Measurements from ENCODE around the gene EXOSC10.
"Not testable (repeated sequence)": the region's sequence is repeated elsewhere in the genome, so short reads cannot be mapped to it uniquely, and the experiment has no call there.

The EXOSC10 gene

DNA sequence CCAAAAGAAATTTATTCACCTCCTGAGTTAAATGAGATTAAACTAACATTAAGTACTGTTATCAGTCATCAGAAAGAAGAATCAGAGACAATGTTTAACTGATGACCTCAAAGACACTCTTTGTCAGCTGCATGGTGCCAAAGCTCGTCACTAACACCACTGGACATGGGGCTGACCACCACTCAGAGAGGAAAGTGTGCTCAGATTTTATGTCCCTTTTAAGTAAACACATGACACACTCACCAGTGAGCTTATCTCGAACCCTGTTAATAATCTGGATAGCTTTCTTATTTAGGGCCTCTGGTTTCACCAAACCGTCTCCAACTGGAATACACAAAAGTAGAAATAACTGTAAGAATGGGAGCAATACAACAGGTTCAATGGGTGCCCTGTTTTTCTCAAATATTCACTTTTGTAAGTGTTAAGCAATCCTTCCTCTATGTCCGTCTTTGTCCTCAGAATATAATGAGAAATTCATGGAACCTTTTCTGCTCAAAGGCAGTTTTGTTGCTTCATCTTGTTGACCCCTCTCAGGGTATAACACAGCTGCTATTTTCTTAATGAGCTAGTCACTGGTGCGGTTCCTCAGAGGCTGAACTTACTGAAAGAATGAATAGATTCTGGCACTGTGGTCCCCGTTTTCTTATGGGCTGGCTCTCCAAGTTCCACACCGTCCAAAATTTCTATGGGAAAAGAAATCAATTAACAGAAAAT lies 9.5 kb upstream of the EXOSC10 start:
- DNase-seq: no peak

DNA sequence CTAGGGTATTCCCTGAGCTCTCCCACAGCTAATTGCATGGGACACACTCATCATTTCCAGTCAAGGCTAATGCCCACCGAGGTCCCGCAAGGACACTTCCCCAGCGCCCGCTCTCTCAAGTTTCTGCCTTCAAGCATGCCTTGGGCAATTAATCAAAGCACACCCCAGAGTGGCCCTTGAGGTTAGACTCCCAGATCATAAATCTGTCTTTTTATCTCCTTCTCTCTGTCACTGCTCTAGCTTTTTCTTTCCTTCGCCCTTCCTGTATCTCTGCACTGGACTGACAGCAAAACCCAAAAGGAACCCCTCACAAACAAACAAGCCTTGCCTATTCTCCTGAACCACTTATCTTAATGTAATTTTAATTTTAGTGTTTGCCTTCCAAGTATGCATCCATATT lies 7.9 kb upstream of the EXOSC10 start:
- DNase-seq: no peak

DNA sequence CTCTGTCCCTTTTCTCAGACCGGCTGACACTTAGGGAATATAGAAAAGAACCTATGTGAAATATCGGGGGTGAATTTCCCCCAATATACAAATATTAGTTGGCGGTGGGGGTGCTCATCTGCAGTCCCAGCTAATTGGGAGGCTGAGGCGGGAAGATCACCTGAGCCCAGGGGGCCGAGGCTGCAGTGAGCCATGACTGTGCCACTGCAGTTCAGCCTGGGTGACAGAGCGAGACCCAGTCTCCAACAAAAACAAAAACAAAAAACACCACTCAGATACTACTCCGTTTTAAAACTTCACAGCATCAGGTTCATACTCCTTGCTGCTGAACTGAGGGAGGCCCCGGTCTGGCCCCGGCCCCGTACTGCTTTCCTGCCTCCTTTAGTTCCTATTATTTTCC lies 5.9 kb upstream of the EXOSC10 start:
- no peak for DNase-seq

DNA sequence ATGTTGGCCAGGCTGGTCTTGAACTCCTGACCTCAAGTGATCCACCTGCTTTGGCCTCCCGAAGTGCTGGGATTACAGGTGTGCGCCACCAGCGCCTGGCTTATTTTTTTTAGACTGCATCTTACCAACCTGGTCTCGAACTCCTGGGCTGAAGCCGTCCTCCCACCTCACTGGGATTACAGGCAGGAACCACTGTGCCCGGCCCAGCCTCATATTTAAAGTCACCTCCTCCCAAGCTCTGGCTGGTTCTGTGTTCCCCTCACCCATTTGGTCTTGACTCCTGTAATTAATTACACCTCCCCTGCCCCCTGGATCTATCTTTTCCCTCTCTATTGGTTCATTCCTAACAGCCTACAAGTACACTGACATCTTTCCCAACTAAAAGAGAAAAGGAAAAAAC lies 1.7 kb upstream of the EXOSC10 start:
- DNase-seq: no peak

DNA sequence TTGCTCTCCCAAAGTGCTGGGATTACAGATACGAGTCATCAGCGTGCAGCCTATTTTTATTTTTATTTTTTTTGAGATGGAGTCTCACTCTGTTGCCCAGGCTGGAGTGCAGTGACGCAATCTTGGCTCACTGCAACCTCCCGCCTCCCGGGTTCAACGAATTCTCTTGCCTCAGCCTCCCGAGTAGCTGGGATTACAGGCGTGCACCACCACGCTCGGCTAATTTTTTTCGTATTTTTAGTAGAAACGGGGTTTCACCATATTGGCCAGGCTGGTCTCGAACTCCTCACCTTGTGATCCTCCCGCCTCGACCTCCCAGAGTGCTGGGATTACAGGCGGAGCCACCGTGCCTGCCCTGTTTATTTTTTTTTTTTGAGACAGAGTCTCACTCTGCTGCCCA lies 1.1 kb upstream of the EXOSC10 start:
- not testable (repeated sequence) for DNase-seq

DNA sequence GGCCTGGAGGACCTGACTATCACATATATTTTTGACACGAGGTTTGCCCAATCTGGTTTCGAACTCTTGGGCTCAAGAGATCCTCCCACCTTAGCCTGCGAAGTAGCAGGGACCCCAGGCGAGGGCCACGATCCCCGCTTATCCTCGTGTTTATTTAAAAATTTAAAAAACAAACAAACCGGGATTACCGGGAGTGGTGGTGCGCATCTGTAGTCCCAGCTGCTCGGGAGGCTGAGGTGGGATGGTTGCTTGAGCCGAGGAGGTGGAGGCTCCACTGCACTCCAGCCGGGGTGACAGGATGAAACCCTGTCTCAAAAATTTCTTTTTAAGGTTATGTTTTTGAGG lies 452 bp upstream of the EXOSC10 start:
- DNase-seq: no peak

DNA sequence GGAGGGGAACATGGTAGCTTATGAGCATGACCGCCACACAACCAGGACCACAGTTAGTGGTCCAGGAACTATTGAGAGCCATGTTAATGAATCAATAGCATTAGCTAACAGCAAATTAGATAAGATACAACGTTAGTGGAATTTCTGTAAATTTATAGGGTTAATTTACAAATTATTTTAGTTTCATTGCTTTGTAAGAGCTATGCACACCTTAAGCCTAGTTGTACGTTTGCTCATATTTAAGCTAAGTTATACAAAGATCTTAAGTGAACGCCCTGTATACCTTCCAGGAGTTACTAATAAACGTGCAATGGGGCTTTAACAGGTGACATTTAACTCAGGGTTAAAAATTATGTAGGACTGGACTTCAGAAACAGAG lies 749 bp downstream of the EXOSC10 start:
- no peak for DNase-seq

DNA sequence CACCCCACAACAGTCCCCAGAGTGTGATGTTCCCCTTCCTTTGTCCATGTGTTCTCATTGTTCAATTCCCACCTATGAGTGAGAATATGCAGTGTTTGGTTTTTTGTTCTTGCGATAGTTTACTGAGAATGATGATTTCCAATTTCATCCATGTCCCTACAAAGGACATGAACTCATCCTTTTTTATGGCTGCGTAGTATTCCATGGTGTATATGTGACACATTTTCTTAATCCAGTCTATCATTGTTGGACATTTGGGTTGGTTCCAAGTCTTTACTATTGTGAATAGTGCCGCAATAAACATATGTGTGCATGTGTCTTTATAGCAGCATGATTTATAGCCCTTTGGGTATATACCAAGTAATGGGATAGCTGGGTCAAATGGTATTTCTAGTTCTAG lies 15.9 kb downstream of the EXOSC10 start:
- not testable (repeated sequence) for DNase-seq

DNA sequence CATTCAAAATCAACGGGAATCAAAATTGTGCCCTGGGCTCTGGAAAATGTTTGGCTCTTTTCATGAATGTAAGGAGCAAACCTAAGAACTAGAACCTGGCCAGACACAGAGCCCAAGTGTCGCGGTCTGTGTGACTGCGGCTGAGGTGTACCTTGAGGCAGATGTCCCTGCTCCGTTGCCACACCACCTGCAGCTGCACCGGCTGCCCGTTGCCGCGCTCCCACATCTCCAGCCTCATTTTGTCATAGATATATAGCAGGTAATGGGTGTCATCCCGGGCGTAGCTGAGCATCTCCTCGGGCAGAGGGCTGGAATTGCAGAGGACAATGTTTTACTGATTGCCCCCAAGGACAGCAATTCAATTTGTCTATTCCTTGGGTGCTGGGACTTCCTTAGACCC lies 18.7 kb downstream of the EXOSC10 start:
- no peak for DNase-seq

DNA sequence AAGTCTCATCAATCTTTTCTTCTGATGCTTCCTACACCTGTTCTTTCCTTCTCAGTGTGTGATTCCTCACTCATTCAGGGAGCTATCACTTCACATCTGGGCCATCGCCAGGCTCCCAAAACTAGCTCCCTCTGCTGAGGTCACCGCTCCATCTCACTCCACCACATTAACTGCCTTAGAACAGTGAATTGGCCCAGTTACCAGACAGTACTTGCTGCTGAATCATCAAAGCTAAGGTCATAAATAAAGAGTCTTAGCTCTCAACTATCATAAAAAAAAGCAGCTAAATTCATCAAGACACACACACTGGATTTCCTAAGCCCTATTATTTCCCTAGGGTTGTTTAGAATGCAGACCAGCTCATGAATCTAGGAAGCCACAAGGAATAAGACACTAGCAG lies 21.0 kb downstream of the EXOSC10 start:
- DNase-seq: no peak

DNA sequence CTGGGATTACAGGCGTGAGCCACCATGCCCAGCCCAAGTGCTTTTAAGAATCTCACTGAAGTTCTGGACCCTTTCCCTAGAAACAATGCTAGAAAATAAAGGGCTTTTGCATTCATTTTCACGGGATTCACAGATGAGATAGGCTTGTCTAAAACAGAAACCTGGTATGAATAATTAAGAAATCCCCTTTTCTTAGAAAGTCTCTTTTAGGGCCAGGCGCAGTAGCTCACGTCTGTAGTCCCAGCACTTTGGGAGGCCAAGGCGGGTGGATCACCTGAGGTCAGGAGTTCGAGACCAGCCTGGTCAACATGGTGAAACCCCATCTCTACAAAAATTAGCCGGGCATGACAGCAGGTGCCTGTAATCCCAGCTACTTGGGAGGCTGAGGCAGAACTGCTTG lies 26.3 kb downstream of the EXOSC10 start:
- not testable (repeated sequence) for DNase-seq

DNA sequence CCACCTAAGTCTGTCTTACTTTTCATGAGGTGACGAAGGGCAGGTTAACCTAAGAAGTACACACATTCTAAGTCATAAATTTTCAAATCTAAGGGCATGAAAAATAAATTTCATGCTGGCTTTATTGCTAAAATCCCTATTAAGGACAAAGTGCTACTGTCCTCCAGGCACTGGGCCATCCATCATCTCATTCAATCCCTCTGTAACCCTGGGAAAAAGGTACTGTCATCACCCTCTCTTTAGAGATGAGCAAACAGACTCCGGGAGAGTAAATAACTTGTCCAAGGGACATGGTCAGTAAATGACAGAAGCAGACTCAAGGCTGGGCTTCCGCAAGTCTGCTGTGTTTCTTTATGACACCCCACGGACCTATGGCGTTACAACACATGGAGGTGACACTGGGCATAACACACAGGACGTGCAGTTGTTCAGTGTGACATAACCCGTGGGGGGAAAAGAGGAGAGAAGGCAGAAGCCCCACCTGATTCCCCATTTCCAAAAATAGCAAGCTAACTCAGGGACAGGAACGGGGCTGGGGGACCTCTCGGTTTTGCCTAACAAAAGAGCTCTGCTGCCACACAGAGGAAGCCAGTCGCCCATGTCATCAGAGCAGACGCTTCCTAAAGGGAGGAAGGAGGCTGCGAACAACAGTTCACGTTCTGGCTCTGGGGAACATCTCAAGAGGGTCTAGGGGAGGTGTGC lies 27.3 kb downstream of the EXOSC10 start:
- DNase-seq: no peak

DNA sequence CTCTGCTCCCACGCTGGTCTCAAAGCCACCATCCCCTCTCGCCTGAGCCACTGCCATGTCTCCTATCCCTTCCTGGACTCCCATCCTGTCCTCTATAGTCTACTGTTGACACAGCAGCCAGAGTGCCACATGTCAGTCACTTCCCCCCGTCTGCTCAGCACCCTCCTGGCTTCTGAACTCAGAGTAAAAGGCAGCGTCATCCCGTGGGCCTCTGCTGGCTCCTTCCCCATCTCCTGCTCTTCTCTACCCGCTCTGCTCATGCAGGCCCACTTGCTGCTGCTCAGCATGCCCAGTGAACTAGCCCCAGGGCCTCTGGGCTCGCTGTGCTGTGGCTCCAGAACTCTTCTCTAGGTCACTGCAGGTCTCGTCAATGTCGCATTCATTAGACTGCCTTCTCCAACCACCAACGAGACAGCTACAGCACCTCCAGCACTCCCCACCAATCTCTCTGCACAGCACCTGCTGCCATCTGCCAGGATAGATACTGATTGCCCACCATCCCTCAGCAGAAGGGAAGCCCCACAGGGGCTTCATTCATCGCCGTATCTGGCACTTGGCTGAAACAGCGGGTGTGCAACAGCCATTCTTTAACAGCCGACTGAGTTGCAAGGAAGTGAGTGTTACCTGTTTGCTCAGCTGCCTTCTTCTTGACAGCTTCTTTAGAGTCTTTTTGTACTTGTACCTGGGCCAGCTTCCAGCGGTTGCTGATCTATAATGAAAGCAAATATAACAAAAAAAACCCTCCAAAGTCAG lies 28.0 kb downstream of the EXOSC10 start:
- DNase-seq: no peak

DNA sequence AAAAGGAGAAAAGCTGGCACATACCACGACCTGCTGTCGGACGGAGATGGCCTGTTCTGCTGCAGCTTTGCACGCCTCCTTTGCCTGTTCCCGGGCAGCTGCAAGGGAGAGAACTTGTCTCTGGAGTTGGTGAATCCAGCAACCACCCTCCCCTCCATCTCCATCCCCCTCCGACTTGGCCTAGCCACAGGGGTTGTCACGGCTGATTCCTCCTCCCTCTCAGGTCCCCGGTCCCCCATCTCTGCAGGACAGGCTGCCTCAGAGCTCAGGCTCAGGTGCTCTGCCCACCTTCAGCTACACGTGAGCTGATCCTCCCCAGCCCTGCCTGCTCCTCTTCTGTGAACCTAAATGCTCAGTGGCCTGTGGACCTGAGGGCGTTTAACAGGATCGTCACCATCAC lies 28.8 kb downstream of the EXOSC10 start:
- DNase-seq: no peak

DNA sequence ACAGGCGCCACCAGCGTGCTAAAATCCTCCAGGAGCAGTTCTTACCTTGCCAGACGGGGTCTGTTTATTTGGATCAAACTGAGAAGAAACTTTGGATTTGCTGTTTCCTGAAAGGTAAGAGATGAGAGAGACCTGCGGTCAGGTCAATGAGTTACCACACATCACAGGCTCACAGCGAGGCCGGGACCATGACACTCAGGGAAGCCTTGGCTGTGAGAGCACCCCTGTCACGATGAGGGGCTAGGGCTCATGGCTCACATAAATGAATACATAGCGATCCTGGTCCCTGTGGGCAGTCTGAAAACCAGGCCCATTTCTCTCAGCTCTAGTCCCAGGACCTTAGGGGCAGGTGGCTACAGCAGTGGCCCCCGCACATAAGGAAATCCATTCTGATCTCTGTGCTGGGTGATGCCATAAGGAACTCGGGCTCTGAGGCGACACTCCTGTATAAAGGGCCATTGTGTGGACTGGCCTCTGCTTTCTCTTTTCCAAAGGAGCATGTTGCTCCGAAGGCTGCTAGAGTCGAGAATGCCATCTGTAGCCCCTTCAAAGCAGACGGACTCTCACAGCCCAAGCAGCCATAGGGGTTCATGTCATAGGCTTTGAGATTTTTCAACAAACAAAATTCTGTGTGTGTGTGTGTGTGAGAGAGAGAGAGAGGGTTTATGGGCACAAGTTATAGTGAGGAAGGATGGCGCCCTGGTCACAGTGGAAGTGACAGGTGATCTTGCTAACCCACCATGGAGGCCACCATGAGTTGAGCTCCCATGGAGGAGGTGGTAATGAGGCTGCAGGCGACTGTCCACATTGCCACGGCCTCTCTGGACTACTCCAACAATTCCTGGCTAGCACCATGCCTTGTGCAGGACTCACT lies 30.8 kb downstream of the EXOSC10 start:
- no peak for DNase-seq

DNA sequence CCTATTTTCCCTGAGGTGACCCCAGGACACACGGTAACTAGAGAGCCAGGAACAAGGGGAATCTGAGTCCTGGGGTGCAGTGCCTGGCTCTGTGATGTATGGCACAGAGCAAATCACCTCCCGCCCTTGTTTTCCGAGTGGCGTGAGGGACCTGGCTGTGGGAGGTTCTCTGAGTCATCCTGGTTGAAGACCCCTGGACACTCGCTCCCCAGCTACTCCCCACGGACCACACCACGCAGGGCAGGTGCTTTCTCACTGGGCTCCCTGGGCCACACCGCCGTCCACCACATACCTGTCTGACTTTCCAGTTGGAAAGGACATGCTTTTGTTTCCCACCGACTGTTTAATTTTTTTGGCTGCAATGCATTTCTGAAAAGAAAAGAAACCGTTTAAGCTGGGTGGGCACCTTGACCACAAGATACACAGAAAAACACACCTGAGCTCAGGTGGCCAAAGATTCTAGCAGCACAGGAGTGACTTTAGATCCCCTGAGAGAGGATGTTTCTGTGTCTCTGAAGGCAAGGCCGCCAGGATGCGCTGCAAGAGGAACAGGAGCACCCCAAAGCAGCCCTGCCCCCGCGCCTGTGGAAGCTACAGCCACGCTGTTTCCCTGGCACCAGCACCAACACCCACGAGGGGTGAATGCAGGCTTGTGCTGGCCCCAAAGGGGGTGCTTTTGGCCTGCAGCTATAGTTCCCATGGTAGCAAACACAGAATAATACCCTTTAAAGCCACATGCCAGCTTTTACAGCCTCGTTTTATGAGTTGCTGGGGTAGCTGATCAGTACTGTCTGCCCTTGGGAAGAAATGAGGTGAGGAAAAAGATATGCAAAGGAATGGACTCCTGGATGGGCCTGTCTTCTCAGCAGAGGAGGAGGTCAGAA lies 31.7 kb downstream of the EXOSC10 start:
- DNase-seq: no peak

DNA sequence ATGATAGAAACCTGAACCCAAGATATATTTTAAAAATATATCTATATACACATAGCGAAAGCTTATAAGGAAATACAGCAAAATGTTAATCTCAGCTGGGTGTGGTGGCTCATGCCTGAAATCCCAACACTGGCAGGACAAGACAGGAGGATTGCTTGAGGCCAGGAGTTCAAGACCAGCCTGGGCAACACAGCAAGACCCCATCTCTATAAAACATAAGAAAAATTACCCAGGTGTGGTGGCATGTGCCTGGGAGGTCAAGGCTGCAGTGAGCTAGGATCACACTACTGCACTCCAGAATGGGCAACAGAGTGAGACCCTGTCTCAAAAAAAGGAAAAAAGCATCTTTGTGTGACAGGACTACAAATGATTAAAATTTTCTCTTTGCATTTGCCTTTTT lies 33.9 kb downstream of the EXOSC10 start:
- DNase-seq: no peak

DNA sequence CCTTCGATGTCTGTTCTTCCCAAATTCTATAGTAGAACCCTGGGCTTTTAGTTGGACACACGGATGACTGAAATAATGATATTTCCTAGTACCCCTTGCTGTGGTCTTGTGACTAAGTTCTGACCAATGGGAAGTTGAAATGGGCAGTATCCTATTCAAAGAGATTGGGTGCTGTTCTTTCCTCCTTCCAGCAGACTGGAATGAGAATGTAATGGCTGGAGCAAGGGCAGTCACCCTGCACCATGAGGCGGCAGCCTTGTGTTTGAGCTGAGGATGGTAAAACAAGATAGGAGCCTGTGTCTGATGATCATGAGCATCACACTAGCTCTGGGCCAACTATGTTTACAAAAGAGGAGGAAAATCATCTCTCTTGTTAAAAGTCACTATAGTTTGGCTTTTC lies 34.7 kb downstream of the EXOSC10 start:
- no peak for DNase-seq

DNA sequence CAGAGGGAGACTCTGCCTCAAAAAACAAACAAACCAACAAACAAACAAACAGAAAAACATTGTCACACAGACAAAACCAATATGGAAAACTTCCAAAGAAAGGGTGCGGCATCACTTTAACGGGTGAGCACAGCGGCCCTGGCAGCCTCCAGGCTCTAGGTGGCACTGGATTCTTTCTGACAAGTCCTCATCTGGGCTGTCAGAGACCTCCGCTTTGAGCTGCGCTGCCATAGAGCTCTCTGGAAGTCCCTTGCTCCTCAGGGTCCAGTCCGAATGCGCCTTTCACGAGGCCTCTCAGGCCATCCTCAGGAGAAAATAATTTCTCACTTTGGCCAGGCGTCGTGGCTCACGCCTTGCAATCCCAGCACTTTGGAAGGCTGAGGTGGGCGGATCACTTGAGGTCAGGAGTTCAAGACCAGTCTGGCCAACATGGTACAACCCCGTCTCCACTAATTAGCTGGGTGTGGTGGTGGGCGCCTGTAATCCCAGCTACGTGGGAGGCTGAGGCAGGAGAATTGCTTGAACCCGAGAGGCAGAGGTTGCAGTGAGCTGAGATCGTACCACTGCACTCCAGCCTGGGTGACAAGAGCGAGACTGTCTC lies 35.6 kb downstream of the EXOSC10 start:
- DNase-seq: peak; percentile 70

DNA sequence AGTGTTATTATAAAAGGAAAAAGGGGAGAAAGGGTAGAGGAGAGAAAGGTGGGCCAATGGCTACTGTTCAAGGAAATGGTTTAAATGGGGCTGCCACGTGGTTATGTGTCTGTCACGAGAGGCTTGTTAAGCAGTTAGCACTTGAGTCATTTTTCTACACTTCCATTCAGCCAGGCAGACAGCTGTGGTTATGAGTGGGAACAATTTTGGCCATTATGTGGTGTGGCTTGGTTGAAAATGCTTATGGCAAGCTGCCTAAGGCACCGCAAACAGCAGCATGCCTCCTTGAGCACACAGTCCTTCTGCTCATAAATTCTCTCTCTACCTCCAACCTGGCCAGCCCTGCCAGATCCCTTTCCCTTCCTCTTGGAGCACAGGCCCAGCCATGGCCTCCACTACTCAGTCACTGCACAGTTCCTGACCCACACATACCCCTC lies 36.7 kb downstream of the EXOSC10 start:
- peak; percentile 39 for DNase-seq

DNA sequence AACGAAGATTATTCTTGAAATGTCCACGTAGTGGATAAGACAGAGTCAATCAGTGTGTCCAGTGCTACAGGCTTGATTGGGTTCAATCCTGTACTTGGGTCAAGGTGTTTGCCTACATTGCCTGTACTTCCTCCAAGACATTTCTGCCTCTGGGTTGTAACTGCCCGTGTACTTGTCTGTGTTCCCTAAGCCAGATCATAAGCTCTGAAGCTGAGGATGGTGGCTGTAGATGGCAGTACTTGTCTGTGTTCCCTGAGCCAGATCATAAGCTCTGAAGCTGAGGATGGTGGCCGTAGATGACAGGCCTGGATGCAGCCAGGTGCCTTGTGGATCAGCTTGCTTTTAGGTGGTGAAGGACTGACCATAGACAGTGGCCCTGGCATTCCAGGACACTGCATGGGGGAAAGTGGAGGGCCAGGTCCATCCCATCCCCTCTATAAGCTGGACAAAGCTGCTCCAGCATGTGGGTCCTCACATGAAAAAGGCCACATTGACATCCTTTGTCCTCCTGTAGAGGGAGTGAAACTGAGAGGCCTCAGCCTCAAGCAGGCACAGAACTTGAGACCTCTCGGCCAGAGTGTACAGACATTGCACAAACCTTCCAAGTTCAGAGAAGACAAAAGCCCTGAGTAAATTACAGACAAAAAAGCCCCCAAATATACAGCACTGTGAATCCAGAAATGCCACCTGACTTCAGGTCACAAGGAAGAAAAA lies 37.9 kb downstream of the EXOSC10 start:
- DNase-seq: peak; percentile 23
